Thoracic aorta (tissue), 2 donors: Measurements from ENCODE around the gene CAMK2B. TPM values are rescaled to one million over a fixed set of nuclear protein-coding genes. Genes with fewer than 3 reads are reported as not detected.
"Not testable (repeated sequence)": the region's sequence is repeated elsewhere in the genome, so short reads cannot be mapped to it uniquely, and the experiment has no call there.

Experiments used
- ATAC-seq: fragments of 150-250 bp; one replicate; pipeline ENCODE4 v1.8.0; 2017; ENCODE audit warnings: low read depth; ENCODE audit not compliant: insufficient number of reproducible peaks, low FRiP score
- DNase-seq: peaks from one replicate; pipeline ENCODE4 v3.0.0-alpha.2; 2020; ENCODE audit warnings: low spot score
- H3K27ac ChIP-seq, 2 donors: fragments of 200-600 bp; sonication (generic); 1 replicate in 1 of 2; 2 replicates in 1 of 2; pipeline ENCODE4 v1.5.1; 2016; ENCODE audit warnings: mild to moderate bottlenecking in 2 of 2, moderate library complexity in 2 of 2
- H3K27me3 ChIP-seq: fragments of 200-600 bp; sonication (generic); replicated peaks from 2 replicates; pipeline ENCODE4 v1.6.0; 2016; ENCODE audit warnings: mild to moderate bottlenecking; ENCODE audit not compliant: insufficient read depth
- H3K36me3 ChIP-seq: fragments of 200-600 bp; sonication (generic); one replicate; pipeline ENCODE4 v1.5.1; 2016
- H3K4me1 ChIP-seq, 2 donors: fragments of 200-600 bp; sonication (generic); 1 replicate in 1 of 2; 2 replicates in 1 of 2; pipeline versions ENCODE4 v1.5.1 to v1.6.0; 2016; ENCODE audit warnings: low read depth in 2 of 2, mild to moderate bottlenecking in 1 of 2; ENCODE audit not compliant: control insufficient read depth in 1 of 2
- H3K4me3 ChIP-seq: fragments of 200-600 bp; sonication (generic); 2 replicates; pipeline ENCODE4 v1.5.1; 2016; ENCODE audit warnings: mild to moderate bottlenecking
- H3K9me3 ChIP-seq: fragments of 200-600 bp; sonication (generic); 2 replicates; pipeline ENCODE4 v1.5.1; 2016
- total RNA-seq, 2 donors: library from RNA; depleted of rRNA; stranded (reverse); fragments of >200 nt; gene quantifications; one replicate each; pipeline versions ENCODE4 v1.1.0 to v1.2.3, GENCODE V29; 2016
- TF ChIP-seq, protein P1 (sequence below): fragments of 200-600 bp; sonication (generic); IDR thresholded peaks from one replicate; pipeline ENCODE4 v1.5.1; 2019; ENCODE audit warnings: antibody characterized with exemption

CAMK2B gene
- total RNA-seq, 2 donors from 2014 or later = 1.5 to 2.8 TPM

DNA sequence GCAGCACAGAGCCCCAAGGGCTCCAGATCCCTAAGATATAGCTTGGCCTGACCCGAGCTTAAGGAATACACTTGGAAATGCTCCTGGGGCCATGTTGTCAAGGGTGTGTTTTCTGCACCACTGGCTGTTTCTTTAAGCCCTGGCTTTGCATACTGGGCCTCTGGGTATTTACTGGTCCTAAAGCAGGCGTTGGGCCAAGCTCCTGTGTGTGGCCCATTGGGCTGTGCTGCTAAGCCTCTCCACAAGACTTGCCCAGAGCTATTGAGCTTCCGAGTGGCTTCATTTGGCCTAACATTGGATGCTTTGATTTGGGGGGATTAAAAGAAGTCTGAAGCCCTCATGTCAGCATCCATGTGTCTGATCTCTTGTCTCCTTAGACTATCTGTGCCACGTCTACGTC is 119.4 kb downstream of the CAMK2B start:
- TF ChIP-seq, protein P1, sequence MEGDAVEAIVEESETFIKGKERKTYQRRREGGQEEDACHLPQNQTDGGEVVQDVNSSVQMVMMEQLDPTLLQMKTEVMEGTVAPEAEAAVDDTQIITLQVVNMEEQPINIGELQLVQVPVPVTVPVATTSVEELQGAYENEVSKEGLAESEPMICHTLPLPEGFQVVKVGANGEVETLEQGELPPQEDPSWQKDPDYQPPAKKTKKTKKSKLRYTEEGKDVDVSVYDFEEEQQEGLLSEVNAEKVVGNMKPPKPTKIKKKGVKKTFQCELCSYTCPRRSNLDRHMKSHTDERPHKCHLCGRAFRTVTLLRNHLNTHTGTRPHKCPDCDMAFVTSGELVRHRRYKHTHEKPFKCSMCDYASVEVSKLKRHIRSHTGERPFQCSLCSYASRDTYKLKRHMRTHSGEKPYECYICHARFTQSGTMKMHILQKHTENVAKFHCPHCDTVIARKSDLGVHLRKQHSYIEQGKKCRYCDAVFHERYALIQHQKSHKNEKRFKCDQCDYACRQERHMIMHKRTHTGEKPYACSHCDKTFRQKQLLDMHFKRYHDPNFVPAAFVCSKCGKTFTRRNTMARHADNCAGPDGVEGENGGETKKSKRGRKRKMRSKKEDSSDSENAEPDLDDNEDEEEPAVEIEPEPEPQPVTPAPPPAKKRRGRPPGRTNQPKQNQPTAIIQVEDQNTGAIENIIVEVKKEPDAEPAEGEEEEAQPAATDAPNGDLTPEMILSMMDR = no peak
- ATAC-seq = no peak

DNA sequence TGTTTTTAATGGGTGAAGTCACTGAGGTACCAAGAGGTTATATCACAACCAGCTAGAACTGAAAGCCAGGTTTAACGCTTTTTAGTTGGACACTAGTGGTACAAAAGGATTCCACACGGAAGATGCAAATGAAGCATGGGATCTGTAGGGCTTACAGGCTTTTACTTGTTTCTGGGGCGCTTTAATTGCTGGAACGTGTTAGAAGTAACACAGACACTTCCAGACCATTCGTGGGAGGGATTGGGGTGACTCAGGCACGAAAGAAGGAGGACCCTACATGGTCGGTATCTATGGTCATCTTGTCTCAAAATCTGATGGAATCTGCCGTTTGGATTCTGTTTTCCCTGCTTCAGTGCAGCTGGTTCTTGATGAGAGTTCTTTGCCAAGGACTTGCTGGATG is 123.6 kb downstream of the CAMK2B start:
- Histone ChIP-seq H3K27me3 (no peaks in the 10 kb centered on the region), H3K27ac (no peak overlapping the region), H3K4me1 (peaks cover 14 to 25% of the 10 kb centered on the region in 2 donors), H3K9me3 (no peaks in the 10 kb centered on the region), H3K36me3 (peaks cover 16% of the 10 kb centered on the region), H3K4me3 (peak overlapping the region; percentile 100)
- no peak for DNase-seq
- TF ChIP-seq, protein P1 = no peak
- no peak for ATAC-seq

More for the DNA sequence above, 119.4 kb downstream of the CAMK2B start:
- Histone ChIP-seq H3K36me3 (peaks cover 53% of the 10 kb centered on the region), H3K4me3 (no peak overlapping the region), H3K4me1 (peaks cover 14 to 25% of the 10 kb centered on the region in 2 donors), H3K27ac (no peak overlapping the region), H3K9me3 (no peaks in the 10 kb centered on the region), H3K27me3 (no peaks in the 10 kb centered on the region)
- no peak for DNase-seq

DNA sequence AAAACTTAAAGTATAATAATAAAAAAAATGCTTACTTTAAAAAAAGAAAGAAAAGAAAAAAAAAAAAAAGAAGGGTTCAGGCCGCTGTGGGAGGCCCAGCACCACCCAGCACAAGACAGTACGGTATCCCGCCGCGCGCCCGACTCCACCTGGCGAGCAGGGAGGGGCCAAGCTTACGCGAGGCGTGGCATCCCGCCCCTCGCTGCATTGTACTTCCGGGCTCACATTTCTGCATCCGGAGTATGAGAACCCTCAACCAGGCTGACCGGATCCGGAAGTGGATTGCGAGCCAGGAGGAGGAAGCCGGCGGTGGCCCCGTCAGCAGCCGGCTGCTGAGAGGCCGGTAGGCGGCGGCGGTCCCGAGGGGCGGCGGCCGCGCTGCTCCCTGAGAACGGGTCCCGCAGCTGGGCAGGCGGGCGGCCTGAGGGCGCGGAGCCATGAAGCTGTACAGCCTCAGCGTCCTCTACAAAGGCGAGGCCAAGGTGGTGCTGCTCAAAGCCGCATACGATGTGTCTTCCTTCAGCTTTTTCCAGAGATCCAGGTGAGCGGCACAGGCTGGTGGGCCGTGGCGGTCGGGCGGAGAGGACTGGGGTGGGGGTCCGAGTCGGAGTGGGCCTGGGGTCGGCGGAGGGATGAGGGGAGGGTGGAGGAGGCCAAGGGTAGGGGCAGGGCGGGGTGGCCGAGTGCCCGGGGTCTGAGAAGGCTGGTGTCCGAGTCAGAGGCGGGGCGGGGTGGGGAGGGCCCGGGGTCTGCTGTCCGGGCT is 124.5 kb downstream of the CAMK2B start, which contains the start of gene YKT6:
Gene YKT6 (plus strand): TSS at position 280 of the 763 bp plus-strand sequence. CDS start 158 bp downstream, at position 438.
- peaks cover 14 to 25% of the 10 kb centered on the region in 2 donors for H3K4me1 ChIP-seq
- peak; percentile 85 for ATAC-seq
- DNase-seq = peak; percentile 81
- peak within 1 kb of the TSS; percentile 100 for H3K4me3 ChIP-seq
- TF ChIP-seq, protein P1 = peak; percentile 73
- H3K27ac ChIP-seq = peak within 1 kb of the TSS; percentile 71 to 76
- H3K36me3 ChIP-seq = peaks cover 8% of the 10 kb centered on the region
- H3K9me3 ChIP-seq = no peaks in the 10 kb centered on the region
- H3K27me3 ChIP-seq = no peaks in the 10 kb centered on the region

DNA sequence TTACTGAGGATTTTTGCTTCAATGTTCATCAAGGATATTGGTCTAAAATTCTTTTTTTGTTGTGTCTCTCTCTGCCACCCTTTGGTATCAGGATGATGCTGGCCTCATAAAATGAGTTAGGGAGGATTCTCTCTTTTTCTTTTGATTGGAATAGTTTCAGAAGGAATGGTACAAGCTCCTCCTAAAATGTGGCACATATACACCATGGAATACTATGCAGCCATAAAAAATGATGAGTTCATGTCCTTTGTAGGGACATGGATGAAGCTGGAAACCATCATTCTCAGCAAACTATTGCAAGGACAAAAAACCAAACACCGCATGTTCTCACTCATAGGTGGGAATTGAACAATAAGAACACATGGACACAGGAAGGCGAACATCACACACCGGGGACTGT is 125.2 kb downstream of the CAMK2B start:
- not testable (repeated sequence) for H3K4me3 ChIP-seq, H3K36me3 ChIP-seq, H3K27ac ChIP-seq, H3K27me3 ChIP-seq, DNase-seq, ATAC-seq, H3K9me3 ChIP-seq
- H3K4me1 ChIP-seq = peaks cover 14 to 25% of the 10 kb centered on the region in 2 donors

DNA sequence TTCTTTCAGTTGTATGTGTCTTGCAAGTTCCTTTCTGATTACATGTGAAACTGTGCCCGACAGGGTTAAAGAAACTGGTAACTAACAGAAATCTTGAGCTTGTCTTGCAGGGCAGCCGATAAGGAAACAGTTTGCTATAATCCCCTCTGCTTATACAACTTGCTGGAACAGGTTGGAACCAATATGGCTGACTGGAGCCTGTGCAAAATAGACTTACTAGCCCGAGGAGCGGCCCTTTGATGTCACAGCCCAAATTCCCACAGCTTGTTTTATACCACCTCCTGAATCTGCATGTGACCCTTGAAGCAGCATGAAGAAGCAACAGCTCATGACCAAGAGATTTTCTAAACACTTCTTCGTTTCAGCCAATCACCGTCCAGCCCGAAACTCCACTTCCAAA is 127.9 kb downstream of the CAMK2B start:
- Histone ChIP-seq H3K4me3 (no peak overlapping the region), H3K4me1 (peaks cover 10 to 11% of the 10 kb centered on the region in 2 donors), H3K27ac (no peak overlapping the region), H3K9me3 (no peaks in the 10 kb centered on the region), H3K36me3 (no peaks in the 10 kb centered on the region), H3K27me3 (no peaks in the 10 kb centered on the region)
- DNase-seq (no peak), ATAC-seq (no peak)
- TF ChIP-seq, protein P1 = no peak
